ENCODE results near the gene GREM2.

- TF ChIP-seq, protein P1, sequence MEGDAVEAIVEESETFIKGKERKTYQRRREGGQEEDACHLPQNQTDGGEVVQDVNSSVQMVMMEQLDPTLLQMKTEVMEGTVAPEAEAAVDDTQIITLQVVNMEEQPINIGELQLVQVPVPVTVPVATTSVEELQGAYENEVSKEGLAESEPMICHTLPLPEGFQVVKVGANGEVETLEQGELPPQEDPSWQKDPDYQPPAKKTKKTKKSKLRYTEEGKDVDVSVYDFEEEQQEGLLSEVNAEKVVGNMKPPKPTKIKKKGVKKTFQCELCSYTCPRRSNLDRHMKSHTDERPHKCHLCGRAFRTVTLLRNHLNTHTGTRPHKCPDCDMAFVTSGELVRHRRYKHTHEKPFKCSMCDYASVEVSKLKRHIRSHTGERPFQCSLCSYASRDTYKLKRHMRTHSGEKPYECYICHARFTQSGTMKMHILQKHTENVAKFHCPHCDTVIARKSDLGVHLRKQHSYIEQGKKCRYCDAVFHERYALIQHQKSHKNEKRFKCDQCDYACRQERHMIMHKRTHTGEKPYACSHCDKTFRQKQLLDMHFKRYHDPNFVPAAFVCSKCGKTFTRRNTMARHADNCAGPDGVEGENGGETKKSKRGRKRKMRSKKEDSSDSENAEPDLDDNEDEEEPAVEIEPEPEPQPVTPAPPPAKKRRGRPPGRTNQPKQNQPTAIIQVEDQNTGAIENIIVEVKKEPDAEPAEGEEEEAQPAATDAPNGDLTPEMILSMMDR (IDR thresholded peaks at IDR 0.05) = no peak
- no peak for TF ChIP-seq POLR2A (IDR thresholded peaks at IDR 0.05; ENCODE audit: low read depth)
- no peak for TF ChIP-seq POLR2AphosphoS5 (IDR thresholded peaks at IDR 0.05)
- no peak for TF ChIP-seq EP300 (IDR thresholded peaks at IDR 0.05)
Observed at GRCh38 chr1:240511789-240512188, 100.2 kb downstream of the GREM2 start.

All from esophagus muscularis mucosa (tissue), 4 donors.